Femur (tissue), 1 donor: ENCODE data around the gene ERVK3-1.
"Not testable (repeated sequence)": the region's sequence is repeated elsewhere in the genome, so short reads cannot be mapped to it uniquely, and the experiment has no call there.

Experiments used
- DNase-seq: peaks from one replicate; pipeline ENCODE4 v3.0.0-alpha.2; 2017

ERVK3-1 gene

DNA sequence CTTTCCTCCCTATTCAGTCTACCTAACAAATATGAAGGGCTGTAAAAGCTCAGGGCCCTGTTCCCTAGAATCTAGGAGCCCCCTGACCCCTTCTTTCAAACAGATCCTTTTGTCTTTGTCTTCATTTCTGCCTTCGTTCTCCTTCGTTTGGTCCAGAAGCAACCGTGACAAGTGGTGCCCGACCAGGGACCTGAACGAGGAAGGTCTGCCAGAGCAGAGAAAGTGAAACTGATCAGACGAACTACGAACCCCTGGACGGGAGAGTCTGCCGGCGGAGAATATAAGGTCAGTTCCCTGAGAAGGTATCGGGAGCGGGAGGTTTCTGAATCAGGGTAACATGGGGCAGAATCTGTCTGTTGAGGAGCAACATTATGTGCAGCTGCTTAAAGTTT lies 751 bp downstream of the ERVK3-1 start:
- DNase-seq, result no peak

DNA sequence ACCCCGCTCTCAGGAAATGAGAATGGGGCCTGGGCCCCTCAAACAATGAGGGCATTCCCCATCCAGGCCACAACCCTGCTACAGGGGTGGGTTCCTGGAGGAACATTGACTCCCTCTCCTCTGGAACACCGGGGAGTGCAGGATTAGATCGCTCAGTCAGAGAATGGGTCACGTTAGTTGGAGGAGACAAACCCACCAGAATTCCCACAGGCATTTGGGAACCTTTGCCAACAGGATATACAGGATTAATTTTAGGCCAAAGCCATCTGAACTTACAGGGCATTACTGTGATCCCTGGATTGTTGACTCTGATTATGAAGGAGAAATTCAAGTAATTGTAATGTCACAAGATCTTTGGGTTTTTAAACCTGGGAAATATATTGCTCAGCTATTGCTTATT lies 2.6 kb downstream of the ERVK3-1 start:
- no peak for DNase-seq

DNA sequence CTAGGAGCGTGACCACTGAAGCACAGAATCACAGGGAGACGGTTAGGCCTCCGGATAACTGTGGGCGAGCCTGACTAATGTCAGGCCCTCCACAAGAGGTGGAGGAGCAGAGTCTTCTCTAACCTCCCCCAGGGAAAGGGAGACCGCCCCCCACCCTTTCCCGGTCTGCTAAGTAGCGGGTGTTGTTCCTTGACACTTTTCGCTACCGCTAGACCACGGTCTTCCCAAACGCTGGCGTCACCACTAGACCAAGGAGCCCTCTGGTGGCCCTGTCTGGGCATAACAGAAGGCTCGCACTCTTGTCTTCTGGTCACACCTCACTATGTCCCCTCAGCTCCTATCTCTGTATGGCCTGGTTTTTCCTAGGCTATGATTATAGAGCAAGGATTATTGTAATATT lies 5.5 kb downstream of the ERVK3-1 start:
- not testable (repeated sequence) for DNase-seq

DNA sequence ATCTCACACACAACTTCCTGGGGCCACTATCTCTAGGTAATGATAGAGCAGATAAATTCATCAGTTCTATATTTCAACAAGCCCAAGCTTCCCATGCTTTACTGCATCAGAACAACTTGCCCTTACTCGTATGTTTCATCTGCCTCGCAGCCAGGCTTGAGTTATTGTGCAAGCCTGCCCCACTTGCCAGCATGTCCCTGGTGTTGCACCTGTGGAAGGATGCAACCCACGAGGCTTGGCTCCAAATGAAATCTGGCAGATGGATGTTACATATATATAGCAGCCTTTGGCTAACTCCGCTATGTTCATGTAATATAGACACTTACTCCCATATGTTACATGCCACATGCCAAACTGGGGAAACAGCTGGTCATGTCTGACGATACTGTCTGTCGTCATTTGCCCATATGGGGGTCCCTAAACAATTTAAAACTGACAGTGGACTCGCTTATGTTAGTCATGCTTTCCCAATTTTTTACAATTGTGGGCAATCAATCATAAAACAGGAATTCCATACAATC lies 6.2 kb downstream of the ERVK3-1 start:
- DNase-seq, result no peak

DNA sequence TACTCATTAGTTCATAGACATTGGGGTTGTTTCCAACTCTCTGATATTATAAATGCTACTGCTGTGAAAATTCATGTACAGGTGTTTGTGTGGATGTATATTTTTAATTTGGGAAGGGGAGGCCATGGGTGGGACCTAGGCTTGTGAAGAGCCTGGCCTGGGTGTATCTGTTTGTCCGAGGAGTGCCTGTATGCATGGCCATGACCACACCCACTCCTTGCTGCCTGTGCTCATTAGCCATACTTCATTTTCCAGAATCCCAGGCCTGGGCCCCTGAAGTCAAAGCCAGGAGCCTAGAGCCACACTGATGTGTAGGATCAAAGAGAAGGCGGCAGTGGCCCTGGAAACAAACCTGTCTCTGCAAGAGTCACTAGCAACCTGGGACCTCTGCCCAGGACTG lies 10.4 kb downstream of the ERVK3-1 start:
- DNase-seq, result no peak

DNA sequence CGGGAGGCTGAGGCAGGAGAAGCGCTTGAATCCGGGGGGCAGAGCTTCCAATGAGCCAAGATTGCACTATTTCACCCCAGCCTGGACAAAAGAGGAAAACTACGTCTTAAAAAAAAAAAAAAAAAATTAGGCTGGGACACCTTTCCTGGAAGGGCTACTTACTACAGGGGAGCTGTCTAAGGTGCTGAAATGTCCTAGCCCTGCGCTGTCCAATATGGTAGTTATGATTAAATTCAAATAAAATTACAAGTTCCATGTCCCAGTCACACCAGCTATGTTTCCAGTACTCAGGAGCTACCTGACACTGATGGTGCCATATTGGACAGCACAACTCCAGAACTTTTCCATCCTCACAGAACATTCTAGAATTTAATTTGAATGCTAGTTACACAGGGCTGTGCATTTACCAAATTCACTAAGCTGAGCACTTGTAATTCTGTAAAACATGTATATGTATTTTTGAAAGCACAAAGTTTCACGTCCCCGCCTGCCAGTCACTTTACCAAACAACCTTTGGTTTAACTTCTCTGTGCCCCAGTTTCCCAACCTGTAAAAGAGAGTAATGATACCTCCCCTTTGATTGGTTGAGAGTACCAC lies 12.4 kb downstream of the ERVK3-1 start:
- no peak for DNase-seq

DNA sequence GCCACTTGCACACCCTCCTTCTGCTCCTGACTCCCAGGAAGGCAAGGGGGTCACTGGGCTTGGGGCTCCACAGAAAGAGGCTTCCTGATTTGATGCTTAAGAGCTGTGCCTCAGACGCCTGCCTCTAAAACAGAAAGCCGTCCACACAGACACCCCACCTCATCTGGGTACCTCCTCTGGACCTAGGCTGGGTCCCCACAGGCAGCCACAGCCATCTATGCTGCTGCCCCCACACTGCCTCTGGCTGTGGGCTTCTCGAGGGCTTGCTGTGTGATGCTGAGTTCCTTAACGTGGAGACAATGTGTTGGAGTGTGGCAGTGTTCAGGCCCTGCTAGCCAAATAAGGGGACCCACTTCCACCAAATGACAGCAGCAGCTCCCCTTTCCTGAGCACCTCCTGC lies 13.1 kb downstream of the ERVK3-1 start:
- no peak for DNase-seq

DNA sequence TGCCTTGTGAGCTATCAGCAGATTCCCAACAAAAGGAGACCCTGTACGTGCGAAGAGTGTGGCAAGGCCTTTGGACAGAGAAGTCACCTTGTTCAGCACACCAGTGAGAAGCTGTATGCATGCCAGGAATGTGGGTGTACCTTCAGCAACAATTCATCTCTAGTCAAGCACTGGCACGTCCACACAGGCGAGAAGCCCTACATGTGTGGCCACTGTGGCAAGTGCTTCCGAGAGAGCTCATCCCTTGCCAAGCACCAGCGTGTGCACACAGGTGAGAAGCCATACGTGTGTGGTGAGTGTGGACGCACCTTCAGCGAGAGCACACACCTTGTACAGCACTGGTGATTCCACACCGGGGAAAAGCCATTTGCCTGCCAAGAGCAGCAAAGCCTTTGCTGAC lies 14.1 kb downstream of the ERVK3-1 start:
- no peak for DNase-seq

DNA sequence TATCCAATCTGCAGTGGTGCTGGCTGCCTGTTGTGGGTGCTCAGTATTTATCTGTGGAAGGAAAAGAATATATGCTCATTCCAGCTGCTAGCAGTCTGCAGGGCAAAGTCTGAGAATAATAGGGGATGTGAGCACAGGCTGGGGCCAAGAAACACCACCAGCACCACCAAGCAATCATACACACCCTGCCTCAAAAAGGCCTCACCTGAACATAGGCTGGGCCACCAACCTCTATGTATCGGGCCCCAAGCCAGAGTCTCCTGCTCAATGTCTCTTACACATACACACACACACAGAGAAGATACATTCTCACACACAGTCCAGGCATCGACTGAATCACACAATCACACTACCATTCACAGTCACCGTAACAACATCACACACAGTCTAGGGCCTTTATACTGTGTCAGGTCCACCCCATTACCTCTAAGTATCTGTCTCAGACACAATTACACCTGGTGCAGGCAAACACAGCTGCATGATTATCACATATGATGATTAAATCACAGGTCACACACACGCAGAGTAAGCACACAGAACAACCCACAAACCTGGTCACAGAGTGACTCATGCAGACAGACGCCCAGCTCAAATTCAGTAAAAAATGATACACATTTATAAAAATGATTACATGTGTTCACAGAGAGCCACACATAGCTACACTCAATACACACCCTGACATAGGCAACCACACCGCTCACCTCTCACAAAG lies 20.3 kb downstream of the ERVK3-1 start:
- DNase-seq, result no peak

DNA sequence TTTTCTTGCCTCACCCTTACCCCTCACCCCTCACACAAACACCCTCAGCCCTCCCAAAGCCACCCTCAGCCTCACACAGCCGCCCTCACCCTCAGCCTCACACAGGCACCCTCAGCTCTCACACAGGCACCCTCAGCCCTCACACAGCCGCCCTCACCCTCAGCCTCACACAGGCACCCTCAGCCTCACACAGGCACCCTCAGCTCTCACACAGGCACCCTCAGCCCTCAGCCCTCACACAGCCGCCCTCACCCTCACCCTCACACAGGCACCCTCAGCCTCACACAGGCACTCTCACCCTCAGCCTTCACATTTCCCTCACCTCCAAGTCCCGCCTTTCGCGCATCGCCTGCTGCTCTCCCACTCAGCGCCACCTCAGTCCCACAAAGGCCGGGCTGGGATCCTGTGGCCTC lies 21.3 kb downstream of the ERVK3-1 start:
- DNase-seq, result no peak

DNA sequence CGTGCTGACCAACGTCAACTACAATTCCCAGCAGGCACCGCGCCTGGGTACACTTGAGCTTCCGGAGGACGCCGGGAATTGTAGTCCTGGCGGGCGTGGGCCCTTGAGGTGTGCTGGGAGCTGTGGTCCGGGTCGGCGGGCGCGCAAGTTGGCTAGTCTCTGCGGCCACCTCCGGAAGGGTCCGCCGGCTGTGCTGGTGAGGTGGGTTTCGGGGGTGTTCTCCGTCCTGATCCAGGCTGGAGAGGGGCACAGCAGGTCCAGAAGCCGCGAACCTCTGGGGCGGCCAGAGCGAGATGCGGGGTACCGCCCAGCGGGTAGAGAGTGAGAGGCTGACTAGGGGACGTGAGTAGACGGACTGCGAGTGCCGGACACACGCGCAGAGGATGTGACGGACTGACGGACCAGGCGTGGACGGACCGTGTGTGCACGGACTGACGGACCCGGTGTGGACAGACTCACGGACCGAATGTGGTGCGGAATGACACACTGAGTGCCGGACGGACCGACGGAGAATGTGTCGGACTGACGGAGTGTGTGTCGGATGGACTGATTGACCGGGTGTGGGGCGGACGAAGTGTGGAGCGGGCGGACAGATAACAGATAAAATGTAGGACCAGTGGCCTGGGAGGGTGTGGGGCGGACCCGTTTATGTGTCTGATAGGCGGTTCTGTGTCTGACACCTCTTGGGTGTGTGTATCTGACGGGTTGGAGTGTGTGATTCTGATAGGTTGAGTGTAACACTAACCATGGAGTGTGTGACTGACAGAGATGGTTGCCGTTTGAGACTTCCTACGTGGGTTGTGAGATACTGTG lies 21.9 kb downstream of the ERVK3-1 start, which contains the start of gene ZSCAN22:
Gene ZSCAN22 (plus strand): TSS at position 81 of the 813 bp plus-strand sequence. CDS start 7,809 bp downstream, outside the sequence.
- DNase-seq, result peak; percentile 97

DNA sequence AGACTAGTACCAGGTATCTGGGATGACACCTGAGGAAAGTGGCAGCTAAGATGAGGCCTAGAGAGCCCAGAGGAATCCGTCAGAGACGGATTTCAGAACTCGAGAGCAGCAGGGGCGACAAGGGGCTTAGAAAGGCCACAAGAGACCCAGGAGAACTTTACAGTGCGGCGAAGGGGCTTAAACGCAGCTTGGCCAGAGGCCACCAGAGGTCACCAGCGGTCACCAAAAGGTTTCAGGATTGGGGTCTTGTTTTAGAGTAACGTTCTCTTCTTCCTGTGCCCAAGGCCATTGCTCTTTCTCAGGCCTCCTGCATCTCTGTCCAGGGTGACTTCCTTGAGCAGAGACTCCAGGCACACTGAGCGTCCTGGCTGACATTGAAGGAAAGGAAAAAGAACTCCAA lies 23.8 kb downstream of the ERVK3-1 start:
- no peak for DNase-seq

DNA sequence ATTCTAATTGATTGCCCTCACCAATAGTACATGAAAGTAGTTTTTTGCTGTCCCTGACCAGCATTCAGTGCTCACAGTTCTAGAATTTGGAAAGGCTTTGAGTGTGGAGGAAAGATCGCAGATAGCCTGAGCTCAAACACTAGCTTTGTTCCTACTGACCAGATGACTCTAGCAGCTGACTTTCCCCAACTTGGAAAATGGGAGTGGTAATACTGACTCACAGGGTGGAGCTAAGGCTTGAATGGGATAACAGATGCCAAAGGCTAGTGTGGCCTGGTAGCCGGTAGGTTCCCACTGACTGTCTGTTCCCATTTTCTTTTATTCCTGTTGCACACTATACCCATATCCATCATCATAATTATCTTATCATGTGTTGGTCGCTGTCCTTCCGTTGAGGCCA lies 25.3 kb downstream of the ERVK3-1 start:
- no peak for DNase-seq

DNA sequence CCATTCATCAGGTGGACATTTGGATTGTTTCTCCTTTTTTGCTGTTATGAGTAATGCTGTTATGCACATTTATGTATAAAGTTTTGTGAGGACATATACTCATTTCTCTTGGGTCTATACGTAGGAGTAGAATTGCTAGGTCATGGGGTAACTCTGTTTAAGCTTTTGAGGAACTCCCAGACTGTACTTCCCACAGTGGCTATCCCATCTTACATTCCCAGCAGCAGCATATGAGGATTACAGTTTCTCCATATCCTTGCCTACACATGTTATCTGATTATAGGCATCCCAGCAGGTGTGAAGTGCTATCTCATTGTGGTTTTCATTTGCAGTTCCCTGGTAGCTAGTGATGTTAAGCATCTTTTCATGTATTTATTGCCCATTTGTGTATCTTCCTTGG lies 27.5 kb downstream of the ERVK3-1 start:
- DNase-seq, result no peak

DNA sequence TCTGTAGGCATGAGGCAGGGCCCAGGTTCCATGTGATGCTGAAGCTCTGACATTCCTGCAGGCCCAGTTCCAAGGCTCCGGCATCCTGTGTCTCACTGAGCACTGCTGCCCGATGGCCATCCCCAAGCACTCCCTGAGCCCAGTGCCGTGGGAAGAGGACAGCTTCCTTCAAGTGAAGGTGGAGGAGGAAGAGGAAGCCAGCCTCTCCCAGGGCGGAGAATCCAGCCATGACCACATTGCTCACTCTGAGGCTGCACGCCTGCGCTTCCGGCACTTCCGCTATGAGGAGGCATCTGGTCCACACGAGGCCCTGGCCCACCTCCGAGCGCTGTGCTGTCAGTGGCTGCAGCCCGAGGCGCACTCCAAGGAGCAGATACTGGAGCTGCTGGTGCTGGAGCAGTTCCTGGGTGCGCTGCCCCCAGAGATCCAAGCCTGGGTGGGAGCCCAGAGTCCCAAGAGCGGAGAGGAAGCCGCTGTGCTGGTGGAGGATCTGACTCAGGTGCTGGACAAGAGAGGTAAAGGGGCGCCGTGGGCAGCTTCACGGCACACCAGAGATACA lies 29.6 kb downstream of the ERVK3-1 start:
- no peak for DNase-seq

DNA sequence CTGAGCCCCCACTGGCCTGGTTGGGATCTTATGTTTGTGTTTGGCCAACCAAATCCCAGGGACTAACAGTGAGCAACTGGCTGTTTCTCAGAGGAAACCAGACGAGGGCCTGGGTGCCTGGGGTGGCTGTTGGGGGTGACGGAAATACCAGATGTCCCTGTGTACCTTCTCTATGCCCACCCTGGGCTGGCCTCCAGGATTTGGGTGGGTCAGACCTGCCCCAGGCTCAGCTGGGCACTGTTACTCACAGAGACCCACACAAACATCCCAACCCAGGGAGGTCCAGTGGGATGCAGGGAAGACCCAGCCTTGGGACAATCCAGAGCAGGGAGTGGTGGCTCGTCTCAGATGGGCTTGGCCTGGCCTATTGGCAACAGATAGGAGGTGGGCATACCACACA lies 30.5 kb downstream of the ERVK3-1 start:
- DNase-seq, result no peak

DNA sequence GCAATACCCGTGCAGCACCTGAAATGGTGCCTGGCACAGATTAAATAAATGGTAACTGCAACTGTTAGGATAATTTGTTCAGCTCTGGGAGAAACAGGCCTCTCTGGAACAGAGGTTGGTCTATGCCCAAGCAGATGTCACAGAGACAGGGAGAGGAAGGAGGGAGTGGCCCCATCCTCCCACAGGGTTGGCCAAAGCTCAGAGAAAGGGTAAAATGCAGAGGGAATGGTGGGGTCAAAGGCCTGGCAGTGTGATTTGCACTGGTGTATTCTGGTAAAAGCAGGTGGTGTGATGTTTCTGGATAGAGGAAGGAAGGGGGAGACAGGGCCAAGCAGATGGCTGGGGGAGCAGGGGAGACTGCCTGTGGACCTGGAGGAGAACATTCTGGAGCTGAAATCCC lies 31.0 kb downstream of the ERVK3-1 start:
- no peak for DNase-seq

DNA sequence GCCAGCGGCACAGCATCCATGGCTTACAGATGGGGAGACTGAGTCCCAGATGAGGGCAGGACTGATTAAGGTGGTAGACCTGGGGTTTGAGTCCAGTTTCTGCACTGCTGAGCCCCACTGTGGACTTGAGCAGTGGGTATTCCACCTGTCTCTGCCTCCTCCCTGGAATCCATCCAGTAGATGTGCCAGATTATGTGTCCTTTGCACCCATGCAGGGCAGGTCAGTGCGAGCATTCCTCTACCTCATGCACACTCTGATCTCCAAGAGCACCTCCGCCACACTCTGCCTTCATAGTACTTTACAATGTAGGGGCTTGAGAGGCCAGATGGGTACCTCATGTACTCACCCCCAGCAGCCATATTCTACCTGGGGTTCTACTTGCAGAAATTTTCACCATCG lies 31.6 kb downstream of the ERVK3-1 start:
- no peak for DNase-seq

DNA sequence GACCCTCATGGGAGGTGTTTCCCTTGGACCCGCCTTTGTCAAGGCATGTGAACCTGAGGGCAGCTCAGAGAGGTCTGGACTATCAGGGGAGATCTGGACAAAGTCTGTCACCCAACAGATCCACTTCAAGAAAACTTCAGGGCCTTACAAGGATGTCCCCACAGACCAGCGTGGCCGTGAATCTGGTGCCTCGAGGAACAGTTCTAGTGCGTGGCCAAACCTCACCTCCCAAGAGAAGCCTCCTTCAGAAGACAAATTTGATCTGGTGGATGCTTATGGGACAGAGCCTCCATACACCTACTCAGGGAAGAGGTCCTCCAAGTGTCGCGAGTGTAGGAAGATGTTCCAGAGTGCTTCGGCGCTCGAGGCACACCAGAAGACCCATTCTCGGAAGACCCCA lies 33.2 kb downstream of the ERVK3-1 start:
- no peak for DNase-seq

DNA sequence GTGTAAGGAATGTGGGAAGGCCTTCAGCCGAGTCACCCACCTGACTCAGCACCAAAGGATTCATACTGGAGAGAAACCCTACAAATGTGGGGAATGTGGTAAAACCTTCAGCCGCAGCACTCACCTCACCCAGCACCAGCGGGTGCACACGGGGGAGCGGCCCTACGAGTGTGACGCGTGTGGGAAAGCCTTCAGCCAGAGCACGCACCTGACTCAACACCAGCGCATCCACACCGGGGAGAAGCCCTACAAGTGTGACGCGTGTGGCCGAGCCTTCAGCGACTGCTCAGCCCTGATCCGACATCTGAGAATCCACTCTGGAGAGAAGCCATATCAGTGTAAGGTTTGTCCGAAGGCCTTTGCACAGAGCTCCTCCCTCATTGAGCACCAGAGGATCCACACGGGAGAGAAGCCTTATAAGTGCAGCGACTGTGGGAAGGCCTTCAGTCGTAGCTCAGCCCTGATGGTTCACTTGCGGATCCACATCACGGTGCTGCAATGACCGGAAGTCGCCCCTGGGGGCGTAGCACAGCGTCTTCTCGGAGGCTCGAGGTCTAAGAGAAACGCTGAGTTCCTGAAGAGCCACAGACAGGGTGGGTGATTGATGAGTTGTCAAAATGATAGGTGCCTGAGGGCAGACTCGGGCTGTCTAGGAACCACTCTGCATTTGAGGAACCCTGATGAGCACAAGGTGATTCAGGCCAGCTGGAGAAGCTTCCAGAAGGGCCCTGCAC lies 33.8 kb downstream of the ERVK3-1 start:
- DNase-seq, result no peak

DNA sequence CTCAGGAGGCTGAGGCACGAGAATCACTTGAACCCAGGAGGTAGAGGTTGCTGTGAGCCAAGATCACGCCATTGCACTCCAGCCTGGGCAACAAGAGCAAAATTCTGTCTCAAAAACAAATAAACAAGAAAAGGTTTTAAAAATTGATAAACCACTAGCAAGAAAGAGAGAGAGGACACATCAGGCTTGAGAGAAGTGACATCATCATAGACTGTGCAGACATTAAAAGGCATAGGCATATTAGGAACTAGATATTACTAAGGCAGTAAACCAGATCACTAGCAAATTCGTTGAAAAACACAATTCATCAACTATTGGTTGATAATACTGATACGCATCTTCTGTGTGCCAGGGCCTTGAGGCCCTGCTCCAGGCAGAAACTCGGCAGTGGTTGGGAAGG lies 40.4 kb downstream of the ERVK3-1 start:
- DNase-seq, result no peak
